Esophagus squamous epithelium (tissue), 4 donors: ENCODE data around the gene CTSV.

ENCODE experiments used
- POLR2A ChIP-seq, 4 donors: fragments of 450-650 bp; IDR thresholded peaks; one replicate each; pipeline ENCODE4 v1.6.1; 2017; ENCODE audit warnings: antibody characterized with exemption in 4 of 4, mild to moderate bottlenecking in 4 of 4, moderate library complexity in 3 of 4
- TF ChIP-seq, protein P1 (sequence below), 6 experiments: fragments of 450-650 bp in 4 of 6; fragments of 200-600 bp in 2 of 6; sonication (generic) in 2 of 6; IDR thresholded peaks; one replicate each; pipeline ENCODE4 v1.5.1; 2016 to 2019; ENCODE audit warnings: antibody characterized with exemption in 6 of 6, mild to moderate bottlenecking in 4 of 6, moderate library complexity in 4 of 6

DNA sequence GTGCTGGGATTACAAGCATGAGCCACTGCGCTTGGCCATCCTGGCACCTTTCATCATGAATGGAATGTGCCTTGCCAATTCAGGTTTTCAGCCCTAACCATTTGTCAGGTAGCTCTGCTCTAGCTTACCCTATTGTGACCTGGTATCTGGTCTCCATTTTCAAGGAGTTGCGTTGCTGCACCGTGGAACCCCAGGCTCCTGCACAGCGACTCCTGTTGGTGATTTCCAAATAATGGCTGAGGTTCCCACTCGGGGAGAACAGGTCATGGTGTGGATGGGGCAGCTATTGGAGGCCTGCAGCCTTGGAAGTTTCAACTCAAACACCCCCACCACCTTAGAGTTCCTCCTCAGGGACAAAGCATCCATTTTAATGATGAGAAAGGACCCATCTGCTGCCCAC lies 18.7 kb upstream of the CTSV start:
- TF ChIP-seq, protein P1, sequence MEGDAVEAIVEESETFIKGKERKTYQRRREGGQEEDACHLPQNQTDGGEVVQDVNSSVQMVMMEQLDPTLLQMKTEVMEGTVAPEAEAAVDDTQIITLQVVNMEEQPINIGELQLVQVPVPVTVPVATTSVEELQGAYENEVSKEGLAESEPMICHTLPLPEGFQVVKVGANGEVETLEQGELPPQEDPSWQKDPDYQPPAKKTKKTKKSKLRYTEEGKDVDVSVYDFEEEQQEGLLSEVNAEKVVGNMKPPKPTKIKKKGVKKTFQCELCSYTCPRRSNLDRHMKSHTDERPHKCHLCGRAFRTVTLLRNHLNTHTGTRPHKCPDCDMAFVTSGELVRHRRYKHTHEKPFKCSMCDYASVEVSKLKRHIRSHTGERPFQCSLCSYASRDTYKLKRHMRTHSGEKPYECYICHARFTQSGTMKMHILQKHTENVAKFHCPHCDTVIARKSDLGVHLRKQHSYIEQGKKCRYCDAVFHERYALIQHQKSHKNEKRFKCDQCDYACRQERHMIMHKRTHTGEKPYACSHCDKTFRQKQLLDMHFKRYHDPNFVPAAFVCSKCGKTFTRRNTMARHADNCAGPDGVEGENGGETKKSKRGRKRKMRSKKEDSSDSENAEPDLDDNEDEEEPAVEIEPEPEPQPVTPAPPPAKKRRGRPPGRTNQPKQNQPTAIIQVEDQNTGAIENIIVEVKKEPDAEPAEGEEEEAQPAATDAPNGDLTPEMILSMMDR (IDR thresholded peaks at IDR 0.05) = no peak
- no peak for TF ChIP-seq POLR2A (IDR thresholded peaks at IDR 0.05)
